ENCODE results near the gene GRID1. TPM values are rescaled to one million over a fixed set of nuclear protein-coding genes. Genes with fewer than 3 reads are reported as not detected.

GRID1 gene
- total RNA-seq, 1 experiment from 2014 or later: 0.37 TPM

- no peak overlapping the region for H3K27ac Mint-ChIP-seq
- H3K27me3 Mint-ChIP-seq (ENCODE audit: low read depth): no peaks in the 10 kb centered on the region
- no peaks in the 10 kb centered on the region for H3K4me1 Mint-ChIP-seq
- POLR2A ChIA-PET: no interaction called here
- DNase-seq (ENCODE audit: low spot score) (no peak), ATAC-seq (no peak)
- TF ChIP-seq ZNF138 (CRISPR knock-in tag; conservative IDR thresholded peaks at IDR 0.05): no peak
- H3K9me3 Mint-ChIP-seq: peaks cover 10% of the 10 kb centered on the region
- no peaks in the 10 kb centered on the region for H3K36me3 Mint-ChIP-seq
- no peak overlapping the region for H3K4me3 Mint-ChIP-seq
- CTCF ChIA-PET: interaction anchor here (0.9 to 1.2 kb wide), 2 partner anchors 12 to 17 kb away, joined by 3 to 5 read pairs; no protein-coding TSS in a partner anchor
Measured at GRCh38 chr10:86127274-86127819, 239.2 kb downstream of the GRID1 start.

- Mint-ChIP-seq H3K4me1 (no peaks in the 10 kb centered on the region), H3K27me3 (ENCODE audit: low read depth) (no peaks in the 10 kb centered on the region), H3K9me3 (peaks cover 3% of the 10 kb centered on the region; the same call in 1 of the 2 replicates), H3K27ac (no peak overlapping the region), H3K36me3 (no peaks in the 10 kb centered on the region), H3K4me3 (no peak overlapping the region)
- ATAC-seq: no peak
- TF ChIP-seq PREB (CRISPR knock-in tag; IDR thresholded peaks at IDR 0.05; ENCODE audit: borderline replicate concordance): no peak
- no peak for TF ChIP-seq ZSCAN18 (CRISPR knock-in tag; IDR thresholded peaks at IDR 0.05)
- TF ChIP-seq ZMAT4 (CRISPR knock-in tag; IDR thresholded peaks at IDR 0.05): no peak
- TF ChIP-seq NR3C1 (CRISPR knock-in tag; conservative IDR thresholded peaks at IDR 0.05; ENCODE audit: low read depth): no peak
- no peak for TF ChIP-seq KAT7 (CRISPR knock-in tag; IDR thresholded peaks at IDR 0.05; ENCODE audit: borderline replicate concordance)
- DNase-seq (ENCODE audit: low spot score): no peak
- CTCF ChIA-PET: interaction anchor here (1.3 to 2.1 kb wide), 2 partner anchors 14 to 24 kb away, joined by 3 to 8 read pairs; no protein-coding TSS in a partner anchor
- POLR2A ChIA-PET: no interaction called here
Measured at GRCh38 chr10:86124734-86125133, 241.9 kb downstream of the GRID1 start.

- Mint-ChIP-seq H3K27me3 (ENCODE audit: low read depth) (no peaks in the 10 kb centered on the region), H3K9me3 (peaks cover 1% of the 10 kb centered on the region; the same call in 1 of the 2 replicates), H3K27ac (no peak overlapping the region), H3K36me3 (no peaks in the 10 kb centered on the region), H3K4me3 (no peak overlapping the region), H3K4me1 (no peaks in the 10 kb centered on the region)
- CTCF ChIA-PET: interaction anchor here (1.3 to 2.1 kb wide), 2 partner anchors 15 to 23 kb away, joined by 3 to 8 read pairs; no protein-coding TSS in a partner anchor
- ATAC-seq (no peak), DNase-seq (ENCODE audit: low spot score) (no peak)
- POLR2A ChIA-PET: no interaction called here
- no peak for TF ChIP-seq ERG (CRISPR knock-in tag; IDR thresholded peaks at IDR 0.05)
- no peak for TF ChIP-seq HMGXB4 (CRISPR knock-in tag; IDR thresholded peaks at IDR 0.05)
- no peak for TF ChIP-seq KAT7 (CRISPR knock-in tag; IDR thresholded peaks at IDR 0.05; ENCODE audit: borderline replicate concordance)
- no peak for TF ChIP-seq SP1 (CRISPR knock-in tag; conservative IDR thresholded peaks at IDR 0.05)
- TF ChIP-seq ZMAT4 (CRISPR knock-in tag; IDR thresholded peaks at IDR 0.05): no peak
- no peak for TF ChIP-seq ZNF281 (CRISPR knock-in tag; IDR thresholded peaks at IDR 0.05)
- no peak for TF ChIP-seq NFATC4 (CRISPR knock-in tag; IDR thresholded peaks at IDR 0.05)
- TF ChIP-seq ELF4 (CRISPR knock-in tag; IDR thresholded peaks at IDR 0.05; ENCODE audit: low read depth): no peak
- no peak for TF ChIP-seq AR (CRISPR knock-in tag; IDR thresholded peaks at IDR 0.05)
- TF ChIP-seq NR1H2 (CRISPR knock-in tag; IDR thresholded peaks at IDR 0.05): no peak
- TF ChIP-seq RELA (CRISPR knock-in tag; IDR thresholded peaks at IDR 0.05; ENCODE audit: borderline replicate concordance): no peak
Measured at GRCh38 chr10:86123715-86124114, 242.9 kb downstream of the GRID1 start.

All from WTC11 (cell line).